Measurements from ENCODE around the gene NEK6.

DNA sequence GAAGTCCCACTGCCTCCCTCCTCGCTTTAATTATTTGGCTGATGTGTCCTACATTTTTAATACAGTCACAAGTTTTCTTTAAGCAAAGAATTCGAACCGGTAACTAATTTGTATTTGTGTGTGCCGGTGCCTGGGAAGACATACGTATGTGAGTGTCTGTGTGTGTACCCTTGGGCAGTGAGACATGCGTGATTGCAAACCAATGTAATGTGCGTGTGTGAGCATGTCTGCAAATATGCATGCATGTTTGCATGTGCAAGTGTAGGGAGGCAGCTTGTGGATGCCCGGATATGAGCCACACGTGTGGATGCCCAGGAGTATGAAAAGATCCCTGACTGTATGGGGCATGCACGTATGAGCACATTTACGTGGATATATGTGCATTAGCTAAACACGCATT lies 44.4 kb upstream of the NEK6 start:
- TF ChIP-seq, protein P1, sequence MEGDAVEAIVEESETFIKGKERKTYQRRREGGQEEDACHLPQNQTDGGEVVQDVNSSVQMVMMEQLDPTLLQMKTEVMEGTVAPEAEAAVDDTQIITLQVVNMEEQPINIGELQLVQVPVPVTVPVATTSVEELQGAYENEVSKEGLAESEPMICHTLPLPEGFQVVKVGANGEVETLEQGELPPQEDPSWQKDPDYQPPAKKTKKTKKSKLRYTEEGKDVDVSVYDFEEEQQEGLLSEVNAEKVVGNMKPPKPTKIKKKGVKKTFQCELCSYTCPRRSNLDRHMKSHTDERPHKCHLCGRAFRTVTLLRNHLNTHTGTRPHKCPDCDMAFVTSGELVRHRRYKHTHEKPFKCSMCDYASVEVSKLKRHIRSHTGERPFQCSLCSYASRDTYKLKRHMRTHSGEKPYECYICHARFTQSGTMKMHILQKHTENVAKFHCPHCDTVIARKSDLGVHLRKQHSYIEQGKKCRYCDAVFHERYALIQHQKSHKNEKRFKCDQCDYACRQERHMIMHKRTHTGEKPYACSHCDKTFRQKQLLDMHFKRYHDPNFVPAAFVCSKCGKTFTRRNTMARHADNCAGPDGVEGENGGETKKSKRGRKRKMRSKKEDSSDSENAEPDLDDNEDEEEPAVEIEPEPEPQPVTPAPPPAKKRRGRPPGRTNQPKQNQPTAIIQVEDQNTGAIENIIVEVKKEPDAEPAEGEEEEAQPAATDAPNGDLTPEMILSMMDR (conservative IDR thresholded peaks at IDR 0.05; ENCODE audit: low read length) = no peak
- TF ChIP-seq EZH2phosphoT487 (IDR thresholded peaks at IDR 0.05; ENCODE audit: borderline replicate concordance, low read depth, low read length) = no peak
